ENCODE results near the gene C19orf12.

DNA sequence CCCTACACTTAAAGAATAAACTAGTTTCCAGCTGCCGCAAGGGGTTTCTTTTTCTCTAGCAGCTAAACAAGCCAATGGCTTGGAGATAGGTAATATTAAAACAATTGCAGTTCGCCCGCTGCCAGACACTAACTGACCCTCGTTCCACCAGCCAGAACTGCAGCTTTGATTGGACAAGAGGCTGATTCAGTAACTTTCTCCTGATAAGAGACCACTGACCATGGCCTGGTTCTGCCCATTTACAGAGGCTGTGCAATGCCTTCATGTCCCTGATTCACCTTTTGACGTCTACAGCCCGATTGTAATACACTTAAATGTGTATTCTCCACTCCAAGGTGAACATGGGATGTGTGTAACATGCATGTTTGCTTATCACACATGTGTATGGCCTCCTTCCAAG lies 12.8 kb upstream of the C19orf12 start:
- TF ChIP-seq, protein P1, sequence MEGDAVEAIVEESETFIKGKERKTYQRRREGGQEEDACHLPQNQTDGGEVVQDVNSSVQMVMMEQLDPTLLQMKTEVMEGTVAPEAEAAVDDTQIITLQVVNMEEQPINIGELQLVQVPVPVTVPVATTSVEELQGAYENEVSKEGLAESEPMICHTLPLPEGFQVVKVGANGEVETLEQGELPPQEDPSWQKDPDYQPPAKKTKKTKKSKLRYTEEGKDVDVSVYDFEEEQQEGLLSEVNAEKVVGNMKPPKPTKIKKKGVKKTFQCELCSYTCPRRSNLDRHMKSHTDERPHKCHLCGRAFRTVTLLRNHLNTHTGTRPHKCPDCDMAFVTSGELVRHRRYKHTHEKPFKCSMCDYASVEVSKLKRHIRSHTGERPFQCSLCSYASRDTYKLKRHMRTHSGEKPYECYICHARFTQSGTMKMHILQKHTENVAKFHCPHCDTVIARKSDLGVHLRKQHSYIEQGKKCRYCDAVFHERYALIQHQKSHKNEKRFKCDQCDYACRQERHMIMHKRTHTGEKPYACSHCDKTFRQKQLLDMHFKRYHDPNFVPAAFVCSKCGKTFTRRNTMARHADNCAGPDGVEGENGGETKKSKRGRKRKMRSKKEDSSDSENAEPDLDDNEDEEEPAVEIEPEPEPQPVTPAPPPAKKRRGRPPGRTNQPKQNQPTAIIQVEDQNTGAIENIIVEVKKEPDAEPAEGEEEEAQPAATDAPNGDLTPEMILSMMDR (IDR thresholded peaks at IDR 0.05; ENCODE audit: poor library complexity, severe bottlenecking): no peak
- no peak for TF ChIP-seq POLR2AphosphoS5 (IDR thresholded peaks at IDR 0.05)
- TF ChIP-seq EZH2 (IDR thresholded peaks at IDR 0.05; ENCODE audit: borderline replicate concordance, insufficient read depth, low read length, poor library complexity, severe bottlenecking): no peak

Measured in neural cell (in vitro differentiated cells).